GM23338 (cell line): ENCODE data around the gene CDC16.

Experiments
- TF ChIP-seq, protein P1 (sequence below): IDR thresholded peaks from 2 replicates; pipeline ENCODE4 v1.6.1; 2016; ENCODE audit warnings: antibody characterized with exemption
- TF ChIP-seq, protein P2 (sequence below), 2 experiments: fragments of 200-600 bp in 1 of 2; sonication (generic) in 1 of 2; conservative IDR thresholded peaks; 2 replicates each; pipeline versions ENCODE4 v1.5.1 to v1.6.1; 2016 to 2017; ENCODE audit warnings: antibody characterized with exemption in 2 of 2, low read depth in 2 of 2, mild to moderate bottlenecking in 2 of 2, moderate library complexity in 1 of 2

DNA sequence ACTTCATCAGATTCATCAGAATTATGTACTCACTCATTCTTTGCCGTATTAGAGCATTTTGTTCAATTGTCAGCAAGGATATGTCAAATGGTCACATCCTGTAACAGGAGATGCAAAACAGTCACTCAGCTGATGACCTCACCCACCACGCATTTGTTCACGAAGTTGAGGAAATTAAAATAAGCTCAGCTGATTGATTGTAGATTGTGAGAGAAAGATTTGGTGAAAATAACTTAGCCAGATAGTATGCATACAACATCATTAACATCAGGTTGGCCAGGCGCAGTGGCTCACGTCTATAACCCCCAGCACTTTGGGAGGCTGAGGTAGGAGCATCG is 22.6 kb upstream of the CDC16 start:
- TF ChIP-seq, protein P1, sequence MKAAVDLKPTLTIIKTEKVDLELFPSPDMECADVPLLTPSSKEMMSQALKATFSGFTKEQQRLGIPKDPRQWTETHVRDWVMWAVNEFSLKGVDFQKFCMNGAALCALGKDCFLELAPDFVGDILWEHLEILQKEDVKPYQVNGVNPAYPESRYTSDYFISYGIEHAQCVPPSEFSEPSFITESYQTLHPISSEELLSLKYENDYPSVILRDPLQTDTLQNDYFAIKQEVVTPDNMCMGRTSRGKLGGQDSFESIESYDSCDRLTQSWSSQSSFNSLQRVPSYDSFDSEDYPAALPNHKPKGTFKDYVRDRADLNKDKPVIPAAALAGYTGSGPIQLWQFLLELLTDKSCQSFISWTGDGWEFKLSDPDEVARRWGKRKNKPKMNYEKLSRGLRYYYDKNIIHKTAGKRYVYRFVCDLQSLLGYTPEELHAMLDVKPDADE: no peak
- TF ChIP-seq, protein P2, sequence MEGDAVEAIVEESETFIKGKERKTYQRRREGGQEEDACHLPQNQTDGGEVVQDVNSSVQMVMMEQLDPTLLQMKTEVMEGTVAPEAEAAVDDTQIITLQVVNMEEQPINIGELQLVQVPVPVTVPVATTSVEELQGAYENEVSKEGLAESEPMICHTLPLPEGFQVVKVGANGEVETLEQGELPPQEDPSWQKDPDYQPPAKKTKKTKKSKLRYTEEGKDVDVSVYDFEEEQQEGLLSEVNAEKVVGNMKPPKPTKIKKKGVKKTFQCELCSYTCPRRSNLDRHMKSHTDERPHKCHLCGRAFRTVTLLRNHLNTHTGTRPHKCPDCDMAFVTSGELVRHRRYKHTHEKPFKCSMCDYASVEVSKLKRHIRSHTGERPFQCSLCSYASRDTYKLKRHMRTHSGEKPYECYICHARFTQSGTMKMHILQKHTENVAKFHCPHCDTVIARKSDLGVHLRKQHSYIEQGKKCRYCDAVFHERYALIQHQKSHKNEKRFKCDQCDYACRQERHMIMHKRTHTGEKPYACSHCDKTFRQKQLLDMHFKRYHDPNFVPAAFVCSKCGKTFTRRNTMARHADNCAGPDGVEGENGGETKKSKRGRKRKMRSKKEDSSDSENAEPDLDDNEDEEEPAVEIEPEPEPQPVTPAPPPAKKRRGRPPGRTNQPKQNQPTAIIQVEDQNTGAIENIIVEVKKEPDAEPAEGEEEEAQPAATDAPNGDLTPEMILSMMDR (conservative IDR thresholded peaks at IDR 0.05; ENCODE audit: low read depth in 2 of 2): no peak
